K562 (cell line): ENCODE data around the gene OR52W1. TPM values are rescaled to one million over a fixed set of nuclear protein-coding genes. Genes with fewer than 3 reads are reported as not detected.

Experiments used
- KHSRP ChIP-seq: fragments of 450-650 bp; IDR thresholded peaks from 2 replicates; pipeline ENCODE4 v1.6.1; 2017
- ZNF165 ChIP-seq: fragments of 250-450 bp; sonication (Bioruptor Pico); IDR thresholded peaks from 2 replicates; pipeline ENCODE4 v1.4.0; 2020; ENCODE audit warnings: borderline replicate concordance
- polyA plus RNA-seq, 8 experiments: library from polyadenylated mRNA; depleted of rRNA in 4 of 8; stranded (reverse) in 5 of 8; unstranded in 3 of 8; fragments of >200 nt; fragmentation: Nextera tagmentation in 2 of 8; fragmentation: Illumina TruSeq in 1 of 8; extraction: Ambion mirVana in 2 of 8; extraction: Trizol in 1 of 8; gene quantifications; 2 replicates each; pipeline versions ENCODE4 v1.2.1 to v1.2.3, GENCODE V29; 2011 to 2014; ENCODE audit warnings: inconsistent platforms in 1 of 8, missing spikeins in 1 of 8
- total RNA-seq, 7 experiments: library from RNA; depleted of rRNA in 6 of 7; stranded (reverse); fragments of >200 nt in 6 of 7; fragmentation: Illumina TruSeq in 2 of 7; extraction: Trizol in 2 of 7; gene quantifications; 2 replicates each; pipeline versions ENCODE4 v1.2.1 to v1.2.3, GENCODE V29; 2011 to 2021; ENCODE audit warnings: low replicate concordance in 1 of 7
- TF ChIP-seq, protein P1 (sequence below): sonication (generic); formaldehyde crosslinking; IDR thresholded peaks from 2 replicates; pipeline ENCODE4 v1.8.0; 2022; ENCODE audit warnings: mild to moderate bottlenecking, missing genetic modification reagents
- TF ChIP-seq, protein P2 (sequence below): fragments of 200-600 bp; sonication (generic); IDR thresholded peaks from one replicate; pipeline ENCODE4 v1.6.1; 2012; ENCODE audit warnings: mild to moderate bottlenecking, low read depth, low read length, inconsistent platforms
- TF ChIP-seq, protein P3 (sequence below): sonication (generic); formaldehyde crosslinking; IDR thresholded peaks from 2 replicates; pipeline ENCODE4 v1.8.1; 2023; ENCODE audit warnings: missing genetic modification reagents, mild to moderate bottlenecking, borderline replicate concordance

The OR52W1 gene
- total and polyA plus RNA-seq, 9 of the 15 experiments (the other 6 are each of a cell fraction or from before 2014, with no cell fraction given), result not detected

DNA sequence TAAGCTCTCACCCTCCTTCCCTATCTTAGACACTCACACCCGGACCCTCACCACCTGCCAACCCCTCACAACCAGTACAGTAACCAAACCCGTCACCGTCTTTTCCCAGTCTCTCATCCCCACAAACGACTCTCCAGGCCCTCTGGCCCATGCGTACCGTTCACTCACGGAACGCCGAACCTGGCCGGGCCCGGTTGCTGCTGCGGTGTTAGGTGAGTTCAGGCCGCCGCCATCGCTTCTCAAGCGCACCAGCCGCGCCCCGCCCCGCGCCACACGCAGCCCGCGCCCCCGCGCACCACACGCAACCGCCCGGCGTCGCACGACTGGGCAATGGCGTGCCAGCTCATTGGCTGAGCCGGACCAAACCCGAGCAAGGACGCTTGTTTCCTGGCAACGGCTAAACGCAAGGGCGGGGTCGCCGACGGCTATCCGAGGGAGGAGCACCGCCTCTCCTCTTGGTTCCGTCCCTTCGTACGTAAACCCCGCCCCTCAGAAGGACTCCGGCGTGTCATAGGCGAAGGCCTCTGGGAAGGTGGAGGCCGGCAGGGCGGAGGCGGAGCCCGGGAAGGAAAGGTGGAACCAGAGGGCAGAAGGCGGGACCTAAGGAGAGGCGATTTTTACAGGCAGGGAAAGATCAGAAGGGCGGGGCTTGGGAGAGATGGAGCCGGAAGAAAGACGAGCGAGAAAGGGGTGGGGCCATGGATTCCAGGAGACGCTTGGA lies 35.5 kb downstream of the OR52W1 start, which contains the start of gene FHIP1B (continued):
- TF ChIP-seq, protein P1, sequence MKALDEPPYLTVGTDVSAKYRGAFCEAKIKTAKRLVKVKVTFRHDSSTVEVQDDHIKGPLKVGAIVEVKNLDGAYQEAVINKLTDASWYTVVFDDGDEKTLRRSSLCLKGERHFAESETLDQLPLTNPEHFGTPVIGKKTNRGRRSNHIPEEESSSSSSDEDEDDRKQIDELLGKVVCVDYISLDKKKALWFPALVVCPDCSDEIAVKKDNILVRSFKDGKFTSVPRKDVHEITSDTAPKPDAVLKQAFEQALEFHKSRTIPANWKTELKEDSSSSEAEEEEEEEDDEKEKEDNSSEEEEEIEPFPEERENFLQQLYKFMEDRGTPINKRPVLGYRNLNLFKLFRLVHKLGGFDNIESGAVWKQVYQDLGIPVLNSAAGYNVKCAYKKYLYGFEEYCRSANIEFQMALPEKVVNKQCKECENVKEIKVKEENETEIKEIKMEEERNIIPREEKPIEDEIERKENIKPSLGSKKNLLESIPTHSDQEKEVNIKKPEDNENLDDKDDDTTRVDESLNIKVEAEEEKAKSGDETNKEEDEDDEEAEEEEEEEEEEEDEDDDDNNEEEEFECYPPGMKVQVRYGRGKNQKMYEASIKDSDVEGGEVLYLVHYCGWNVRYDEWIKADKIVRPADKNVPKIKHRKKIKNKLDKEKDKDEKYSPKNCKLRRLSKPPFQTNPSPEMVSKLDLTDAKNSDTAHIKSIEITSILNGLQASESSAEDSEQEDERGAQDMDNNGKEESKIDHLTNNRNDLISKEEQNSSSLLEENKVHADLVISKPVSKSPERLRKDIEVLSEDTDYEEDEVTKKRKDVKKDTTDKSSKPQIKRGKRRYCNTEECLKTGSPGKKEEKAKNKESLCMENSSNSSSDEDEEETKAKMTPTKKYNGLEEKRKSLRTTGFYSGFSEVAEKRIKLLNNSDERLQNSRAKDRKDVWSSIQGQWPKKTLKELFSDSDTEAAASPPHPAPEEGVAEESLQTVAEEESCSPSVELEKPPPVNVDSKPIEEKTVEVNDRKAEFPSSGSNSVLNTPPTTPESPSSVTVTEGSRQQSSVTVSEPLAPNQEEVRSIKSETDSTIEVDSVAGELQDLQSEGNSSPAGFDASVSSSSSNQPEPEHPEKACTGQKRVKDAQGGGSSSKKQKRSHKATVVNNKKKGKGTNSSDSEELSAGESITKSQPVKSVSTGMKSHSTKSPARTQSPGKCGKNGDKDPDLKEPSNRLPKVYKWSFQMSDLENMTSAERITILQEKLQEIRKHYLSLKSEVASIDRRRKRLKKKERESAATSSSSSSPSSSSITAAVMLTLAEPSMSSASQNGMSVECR (CRISPR knock-in tag), result no peak
- TF ChIP-seq, protein P2, sequence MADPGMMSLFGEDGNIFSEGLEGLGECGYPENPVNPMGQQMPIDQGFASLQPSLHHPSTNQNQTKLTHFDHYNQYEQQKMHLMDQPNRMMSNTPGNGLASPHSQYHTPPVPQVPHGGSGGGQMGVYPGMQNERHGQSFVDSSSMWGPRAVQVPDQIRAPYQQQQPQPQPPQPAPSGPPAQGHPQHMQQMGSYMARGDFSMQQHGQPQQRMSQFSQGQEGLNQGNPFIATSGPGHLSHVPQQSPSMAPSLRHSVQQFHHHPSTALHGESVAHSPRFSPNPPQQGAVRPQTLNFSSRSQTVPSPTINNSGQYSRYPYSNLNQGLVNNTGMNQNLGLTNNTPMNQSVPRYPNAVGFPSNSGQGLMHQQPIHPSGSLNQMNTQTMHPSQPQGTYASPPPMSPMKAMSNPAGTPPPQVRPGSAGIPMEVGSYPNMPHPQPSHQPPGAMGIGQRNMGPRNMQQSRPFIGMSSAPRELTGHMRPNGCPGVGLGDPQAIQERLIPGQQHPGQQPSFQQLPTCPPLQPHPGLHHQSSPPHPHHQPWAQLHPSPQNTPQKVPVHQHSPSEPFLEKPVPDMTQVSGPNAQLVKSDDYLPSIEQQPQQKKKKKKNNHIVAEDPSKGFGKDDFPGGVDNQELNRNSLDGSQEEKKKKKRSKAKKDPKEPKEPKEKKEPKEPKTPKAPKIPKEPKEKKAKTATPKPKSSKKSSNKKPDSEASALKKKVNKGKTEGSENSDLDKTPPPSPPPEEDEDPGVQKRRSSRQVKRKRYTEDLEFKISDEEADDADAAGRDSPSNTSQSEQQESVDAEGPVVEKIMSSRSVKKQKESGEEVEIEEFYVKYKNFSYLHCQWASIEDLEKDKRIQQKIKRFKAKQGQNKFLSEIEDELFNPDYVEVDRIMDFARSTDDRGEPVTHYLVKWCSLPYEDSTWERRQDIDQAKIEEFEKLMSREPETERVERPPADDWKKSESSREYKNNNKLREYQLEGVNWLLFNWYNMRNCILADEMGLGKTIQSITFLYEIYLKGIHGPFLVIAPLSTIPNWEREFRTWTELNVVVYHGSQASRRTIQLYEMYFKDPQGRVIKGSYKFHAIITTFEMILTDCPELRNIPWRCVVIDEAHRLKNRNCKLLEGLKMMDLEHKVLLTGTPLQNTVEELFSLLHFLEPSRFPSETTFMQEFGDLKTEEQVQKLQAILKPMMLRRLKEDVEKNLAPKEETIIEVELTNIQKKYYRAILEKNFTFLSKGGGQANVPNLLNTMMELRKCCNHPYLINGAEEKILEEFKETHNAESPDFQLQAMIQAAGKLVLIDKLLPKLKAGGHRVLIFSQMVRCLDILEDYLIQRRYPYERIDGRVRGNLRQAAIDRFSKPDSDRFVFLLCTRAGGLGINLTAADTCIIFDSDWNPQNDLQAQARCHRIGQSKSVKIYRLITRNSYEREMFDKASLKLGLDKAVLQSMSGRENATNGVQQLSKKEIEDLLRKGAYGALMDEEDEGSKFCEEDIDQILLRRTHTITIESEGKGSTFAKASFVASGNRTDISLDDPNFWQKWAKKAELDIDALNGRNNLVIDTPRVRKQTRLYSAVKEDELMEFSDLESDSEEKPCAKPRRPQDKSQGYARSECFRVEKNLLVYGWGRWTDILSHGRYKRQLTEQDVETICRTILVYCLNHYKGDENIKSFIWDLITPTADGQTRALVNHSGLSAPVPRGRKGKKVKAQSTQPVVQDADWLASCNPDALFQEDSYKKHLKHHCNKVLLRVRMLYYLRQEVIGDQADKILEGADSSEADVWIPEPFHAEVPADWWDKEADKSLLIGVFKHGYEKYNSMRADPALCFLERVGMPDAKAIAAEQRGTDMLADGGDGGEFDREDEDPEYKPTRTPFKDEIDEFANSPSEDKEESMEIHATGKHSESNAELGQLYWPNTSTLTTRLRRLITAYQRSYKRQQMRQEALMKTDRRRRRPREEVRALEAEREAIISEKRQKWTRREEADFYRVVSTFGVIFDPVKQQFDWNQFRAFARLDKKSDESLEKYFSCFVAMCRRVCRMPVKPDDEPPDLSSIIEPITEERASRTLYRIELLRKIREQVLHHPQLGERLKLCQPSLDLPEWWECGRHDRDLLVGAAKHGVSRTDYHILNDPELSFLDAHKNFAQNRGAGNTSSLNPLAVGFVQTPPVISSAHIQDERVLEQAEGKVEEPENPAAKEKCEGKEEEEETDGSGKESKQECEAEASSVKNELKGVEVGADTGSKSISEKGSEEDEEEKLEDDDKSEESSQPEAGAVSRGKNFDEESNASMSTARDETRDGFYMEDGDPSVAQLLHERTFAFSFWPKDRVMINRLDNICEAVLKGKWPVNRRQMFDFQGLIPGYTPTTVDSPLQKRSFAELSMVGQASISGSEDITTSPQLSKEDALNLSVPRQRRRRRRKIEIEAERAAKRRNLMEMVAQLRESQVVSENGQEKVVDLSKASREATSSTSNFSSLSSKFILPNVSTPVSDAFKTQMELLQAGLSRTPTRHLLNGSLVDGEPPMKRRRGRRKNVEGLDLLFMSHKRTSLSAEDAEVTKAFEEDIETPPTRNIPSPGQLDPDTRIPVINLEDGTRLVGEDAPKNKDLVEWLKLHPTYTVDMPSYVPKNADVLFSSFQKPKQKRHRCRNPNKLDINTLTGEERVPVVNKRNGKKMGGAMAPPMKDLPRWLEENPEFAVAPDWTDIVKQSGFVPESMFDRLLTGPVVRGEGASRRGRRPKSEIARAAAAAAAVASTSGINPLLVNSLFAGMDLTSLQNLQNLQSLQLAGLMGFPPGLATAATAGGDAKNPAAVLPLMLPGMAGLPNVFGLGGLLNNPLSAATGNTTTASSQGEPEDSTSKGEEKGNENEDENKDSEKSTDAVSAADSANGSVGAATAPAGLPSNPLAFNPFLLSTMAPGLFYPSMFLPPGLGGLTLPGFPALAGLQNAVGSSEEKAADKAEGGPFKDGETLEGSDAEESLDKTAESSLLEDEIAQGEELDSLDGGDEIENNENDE, result no peak
- TF ChIP-seq KHSRP (no peak), ZNF165 (CRISPR knock-in tag) (no peak)
- TF ChIP-seq, protein P3, sequence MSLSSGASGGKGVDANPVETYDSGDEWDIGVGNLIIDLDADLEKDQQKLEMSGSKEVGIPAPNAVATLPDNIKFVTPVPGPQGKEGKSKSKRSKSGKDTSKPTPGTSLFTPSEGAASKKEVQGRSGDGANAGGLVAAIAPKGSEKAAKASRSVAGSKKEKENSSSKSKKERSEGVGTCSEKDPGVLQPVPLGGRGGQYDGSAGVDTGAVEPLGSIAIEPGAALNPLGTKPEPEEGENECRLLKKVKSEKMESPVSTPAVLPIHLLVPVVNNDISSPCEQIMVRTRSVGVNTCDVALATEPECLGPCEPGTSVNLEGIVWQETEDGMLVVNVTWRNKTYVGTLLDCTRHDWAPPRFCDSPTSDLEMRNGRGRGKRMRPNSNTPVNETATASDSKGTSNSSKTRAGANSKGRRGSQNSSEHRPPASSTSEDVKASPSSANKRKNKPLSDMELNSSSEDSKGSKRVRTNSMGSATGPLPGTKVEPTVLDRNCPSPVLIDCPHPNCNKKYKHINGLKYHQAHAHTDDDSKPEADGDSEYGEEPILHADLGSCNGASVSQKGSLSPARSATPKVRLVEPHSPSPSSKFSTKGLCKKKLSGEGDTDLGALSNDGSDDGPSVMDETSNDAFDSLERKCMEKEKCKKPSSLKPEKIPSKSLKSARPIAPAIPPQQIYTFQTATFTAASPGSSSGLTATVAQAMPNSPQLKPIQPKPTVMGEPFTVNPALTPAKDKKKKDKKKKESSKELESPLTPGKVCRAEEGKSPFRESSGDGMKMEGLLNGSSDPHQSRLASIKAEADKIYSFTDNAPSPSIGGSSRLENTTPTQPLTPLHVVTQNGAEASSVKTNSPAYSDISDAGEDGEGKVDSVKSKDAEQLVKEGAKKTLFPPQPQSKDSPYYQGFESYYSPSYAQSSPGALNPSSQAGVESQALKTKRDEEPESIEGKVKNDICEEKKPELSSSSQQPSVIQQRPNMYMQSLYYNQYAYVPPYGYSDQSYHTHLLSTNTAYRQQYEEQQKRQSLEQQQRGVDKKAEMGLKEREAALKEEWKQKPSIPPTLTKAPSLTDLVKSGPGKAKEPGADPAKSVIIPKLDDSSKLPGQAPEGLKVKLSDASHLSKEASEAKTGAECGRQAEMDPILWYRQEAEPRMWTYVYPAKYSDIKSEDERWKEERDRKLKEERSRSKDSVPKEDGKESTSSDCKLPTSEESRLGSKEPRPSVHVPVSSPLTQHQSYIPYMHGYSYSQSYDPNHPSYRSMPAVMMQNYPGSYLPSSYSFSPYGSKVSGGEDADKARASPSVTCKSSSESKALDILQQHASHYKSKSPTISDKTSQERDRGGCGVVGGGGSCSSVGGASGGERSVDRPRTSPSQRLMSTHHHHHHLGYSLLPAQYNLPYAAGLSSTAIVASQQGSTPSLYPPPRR (CRISPR knock-in tag), result no peak
